ENCODE results near the gene BLOC1S2. TPM values are rescaled to one million over a fixed set of nuclear protein-coding genes. Genes with fewer than 3 reads are reported as not detected.
A peak's percentile ranks its signal among the peaks of the same experiment; 100 is the strongest.
"Not testable (repeated sequence)": the region's sequence is repeated elsewhere in the genome, so short reads cannot be mapped to it uniquely, and the experiment has no call there.

The BLOC1S2 gene
- total RNA-seq, 2 donors from 2014 or later = 14.1 to 35.7 TPM

GRCh38 chr10:100304414-100304813 is 17.9 kb upstream of the BLOC1S2 start:
- no peak for DNase-seq (ENCODE audit: low spot score)
- Histone ChIP-seq H3K36me3 (no peaks in the 10 kb centered on the region), H3K9me3 (no peaks in the 10 kb centered on the region), H3K27me3 (replicated peaks; ENCODE audit: insufficient read depth) (no peaks in the 10 kb centered on the region), H3K4me3 (no peak overlapping the region), H3K4me1 (ENCODE audit: control insufficient read depth in 1 of 2, low read depth in 2 of 2) (no peaks in the 10 kb centered on the region), H3K27ac (no peak overlapping the region)
- TF ChIP-seq CTCF (IDR thresholded peaks at IDR 0.05) = no peak
- no peak for ATAC-seq (ENCODE audit: insufficient number of reproducible peaks, low FRiP score, low read depth)

GRCh38 chr10:100303724-100304319 is 17.3 kb upstream of the BLOC1S2 start:
- peak; percentile 37 for TF ChIP-seq CTCF (IDR thresholded peaks at IDR 0.05)
- H3K4me3 ChIP-seq = no peak overlapping the region
- no peaks in the 10 kb centered on the region for H3K9me3 ChIP-seq
- no peaks in the 10 kb centered on the region for H3K36me3 ChIP-seq
- no peaks in the 10 kb centered on the region for H3K27me3 ChIP-seq (replicated peaks; ENCODE audit: insufficient read depth)
- H3K27ac ChIP-seq = no peak overlapping the region
- H3K4me1 ChIP-seq (ENCODE audit: control insufficient read depth in 1 of 2, low read depth in 2 of 2) = no peaks in the 10 kb centered on the region
- ATAC-seq (ENCODE audit: insufficient number of reproducible peaks, low FRiP score, low read depth) (no peak), DNase-seq (ENCODE audit: low spot score) (no peak)

GRCh38 chr10:100301123-100301522 is 14.6 kb upstream of the BLOC1S2 start:
- not testable (repeated sequence) for ATAC-seq (ENCODE audit: insufficient number of reproducible peaks, low FRiP score, low read depth); H3K4me3 ChIP-seq; H3K9me3 ChIP-seq; H3K4me1 ChIP-seq (ENCODE audit: control insufficient read depth in 1 of 2, low read depth in 2 of 2); H3K36me3 ChIP-seq; DNase-seq (ENCODE audit: low spot score); H3K27me3 ChIP-seq (replicated peaks; ENCODE audit: insufficient read depth); H3K27ac ChIP-seq

- no peak for TF ChIP-seq CTCF (IDR thresholded peaks at IDR 0.05)
- H3K36me3 ChIP-seq = no peaks in the 10 kb centered on the region
- ATAC-seq (ENCODE audit: insufficient number of reproducible peaks, low FRiP score, low read depth) (no peak), DNase-seq (ENCODE audit: low spot score) (no peak)
- H3K27ac ChIP-seq = no peak overlapping the region
- no peaks in the 10 kb centered on the region for H3K27me3 ChIP-seq (replicated peaks; ENCODE audit: insufficient read depth)
- H3K4me1 ChIP-seq (ENCODE audit: control insufficient read depth in 1 of 2, low read depth in 2 of 2) = no peaks in the 10 kb centered on the region
- H3K9me3 ChIP-seq = no peaks in the 10 kb centered on the region
- no peak overlapping the region for H3K4me3 ChIP-seq
These were observed 10.8 kb upstream of the BLOC1S2 start for GRCh38 chr10:100297242-100297641.

GRCh38 chr10:100293066-100293465 is 6.6 kb upstream of the BLOC1S2 start:
- H3K27me3 ChIP-seq (replicated peaks; ENCODE audit: insufficient read depth) = no peaks in the 10 kb centered on the region
- no peak for TF ChIP-seq CTCF (IDR thresholded peaks at IDR 0.05)
- H3K36me3 ChIP-seq = no peaks in the 10 kb centered on the region
- no peak overlapping the region for H3K27ac ChIP-seq
- H3K9me3 ChIP-seq = no peaks in the 10 kb centered on the region
- ATAC-seq (ENCODE audit: insufficient number of reproducible peaks, low FRiP score, low read depth) = no peak
- H3K4me3 ChIP-seq = no peak overlapping the region
- DNase-seq (ENCODE audit: low spot score) = no peak
- no peaks in the 10 kb centered on the region for H3K4me1 ChIP-seq (ENCODE audit: control insufficient read depth in 1 of 2, low read depth in 2 of 2)

GRCh38 chr10:100292300-100292699 is 5.8 kb upstream of the BLOC1S2 start:
- not testable (repeated sequence) for H3K4me3 ChIP-seq; H3K27me3 ChIP-seq (replicated peaks; ENCODE audit: insufficient read depth); H3K9me3 ChIP-seq; DNase-seq (ENCODE audit: low spot score); H3K4me1 ChIP-seq (ENCODE audit: control insufficient read depth in 1 of 2, low read depth in 2 of 2); ATAC-seq (ENCODE audit: insufficient number of reproducible peaks, low FRiP score, low read depth); H3K27ac ChIP-seq; H3K36me3 ChIP-seq
